ENCODE results near the gene TPRN.

The TPRN gene

GRCh38 chr9:137174722-137175293 is 25.7 kb downstream of the TPRN start:
- peaks cover 0 to 6% of the 10 kb centered on the region in 2 donors for H3K36me3 ChIP-seq (ENCODE audit: control insufficient read depth in 2 of 2, insufficient read depth in 2 of 2, low read length in 2 of 2)
- H3K4me1 ChIP-seq (ENCODE audit: control insufficient read depth, insufficient read depth, low read length), result peaks cover 3% of the 10 kb centered on the region
- H3K9me3 ChIP-seq (ENCODE audit: control insufficient read depth in 2 of 2, low read length in 2 of 2), result no peaks in the 10 kb centered on the region
- H3K27me3 ChIP-seq (ENCODE audit: control insufficient read depth in 1 of 2, insufficient read depth in 2 of 2, low read length in 2 of 2), result peaks cover 11 to 16% of the 10 kb centered on the region in 2 donors
- no peak overlapping the region for H3K27ac ChIP-seq (ENCODE audit: low read length)
- no peak overlapping the region for H3K4me3 ChIP-seq (ENCODE audit: low read length in 2 of 2)
- no peak overlapping the region for H3K9ac ChIP-seq (ENCODE audit: low read length in 2 of 2)

GRCh38 chr9:137173796-137174664 is 26.5 kb downstream of the TPRN start:
- Histone ChIP-seq H3K4me3 (ENCODE audit: low read length in 2 of 2) (no peak overlapping the region), H3K27me3 (ENCODE audit: control insufficient read depth in 1 of 2, insufficient read depth in 2 of 2, low read length in 2 of 2) (peaks cover 16 to 18% of the 10 kb centered on the region in 2 donors), H3K9ac (ENCODE audit: low read length in 2 of 2) (no peak overlapping the region), H3K4me1 (ENCODE audit: control insufficient read depth, insufficient read depth, low read length) (peaks cover 11% of the 10 kb centered on the region), H3K27ac (ENCODE audit: low read length) (no peak overlapping the region), H3K36me3 (ENCODE audit: control insufficient read depth in 2 of 2, insufficient read depth in 2 of 2, low read length in 2 of 2) (no peaks in the 10 kb centered on the region), H3K9me3 (ENCODE audit: control insufficient read depth in 2 of 2, low read length in 2 of 2) (no peaks in the 10 kb centered on the region)

GRCh38 chr9:137172901-137173795 is 27.4 kb downstream of the TPRN start:
- no peak overlapping the region for H3K4me3 ChIP-seq (ENCODE audit: low read length in 2 of 2)
- H3K4me1 ChIP-seq (ENCODE audit: control insufficient read depth, insufficient read depth, low read length), result peaks cover 19% of the 10 kb centered on the region
- no peak overlapping the region for H3K27ac ChIP-seq (ENCODE audit: low read length)
- no peaks in the 10 kb centered on the region for H3K9me3 ChIP-seq (ENCODE audit: control insufficient read depth in 2 of 2, low read length in 2 of 2)
- peaks cover 16 to 25% of the 10 kb centered on the region in 2 donors for H3K27me3 ChIP-seq (ENCODE audit: control insufficient read depth in 1 of 2, insufficient read depth in 2 of 2, low read length in 2 of 2)
- H3K9ac ChIP-seq (ENCODE audit: low read length in 2 of 2), result no peak overlapping the region
- no peaks in the 10 kb centered on the region for H3K36me3 ChIP-seq (ENCODE audit: control insufficient read depth in 2 of 2, insufficient read depth in 2 of 2, low read length in 2 of 2)

- Histone ChIP-seq H3K36me3 (ENCODE audit: control insufficient read depth in 2 of 2, insufficient read depth in 2 of 2, low read length in 2 of 2) (no peaks in the 10 kb centered on the region), H3K27ac (ENCODE audit: low read length) (no peak overlapping the region), H3K4me1 (ENCODE audit: control insufficient read depth, insufficient read depth, low read length) (peaks cover 26% of the 10 kb centered on the region), H3K9me3 (ENCODE audit: control insufficient read depth in 2 of 2, low read length in 2 of 2) (no peaks in the 10 kb centered on the region), H3K27me3 (ENCODE audit: control insufficient read depth in 1 of 2, insufficient read depth in 2 of 2, low read length in 2 of 2) (peaks cover 26 to 44% of the 10 kb centered on the region in 2 donors), H3K9ac (ENCODE audit: low read length in 2 of 2) (no peak overlapping the region), H3K4me3 (ENCODE audit: low read length in 2 of 2) (no peak overlapping the region)
These were observed 29.2 kb downstream of the TPRN start for GRCh38 chr9:137171149-137171900.

- H3K27me3 ChIP-seq (ENCODE audit: control insufficient read depth in 1 of 2, insufficient read depth in 2 of 2, low read length in 2 of 2), result peaks cover 33 to 51% of the 10 kb centered on the region in 2 donors
- H3K27ac ChIP-seq (ENCODE audit: low read length), result no peak overlapping the region
- no peak overlapping the region for H3K4me3 ChIP-seq (ENCODE audit: low read length in 2 of 2)
- H3K9me3 ChIP-seq (ENCODE audit: control insufficient read depth in 2 of 2, low read length in 2 of 2), result no peaks in the 10 kb centered on the region
- no peak overlapping the region for H3K9ac ChIP-seq (ENCODE audit: low read length in 2 of 2)
- H3K4me1 ChIP-seq (ENCODE audit: control insufficient read depth, insufficient read depth, low read length), result peaks cover 26% of the 10 kb centered on the region
- no peaks in the 10 kb centered on the region for H3K36me3 ChIP-seq (ENCODE audit: control insufficient read depth in 2 of 2, insufficient read depth in 2 of 2, low read length in 2 of 2)
These were observed 29.9 kb downstream of the TPRN start for GRCh38 chr9:137170486-137171148.

- Histone ChIP-seq H3K4me1 (ENCODE audit: control insufficient read depth, insufficient read depth, low read length) (peaks cover 26% of the 10 kb centered on the region), H3K9ac (ENCODE audit: low read length in 2 of 2) (no peak within 1 kb of the TSS), H3K4me3 (ENCODE audit: low read length in 2 of 2) (peak within 1 kb of the TSS; percentile 27 to 64), H3K27ac (ENCODE audit: low read length) (no peak within 1 kb of the TSS), H3K9me3 (ENCODE audit: control insufficient read depth in 2 of 2, low read length in 2 of 2) (no peaks in the 10 kb centered on the region), H3K27me3 (ENCODE audit: control insufficient read depth in 1 of 2, insufficient read depth in 2 of 2, low read length in 2 of 2) (peaks cover 39 to 57% of the 10 kb centered on the region in 2 donors), H3K36me3 (ENCODE audit: control insufficient read depth in 2 of 2, insufficient read depth in 2 of 2, low read length in 2 of 2) (no peaks in the 10 kb centered on the region)
These were observed 30.6 kb downstream of the TPRN start, which contains the start of gene LRRC26 for GRCh38 chr9:137169896-137170358. TSS of gene LRRC26 (minus strand) at chr9:137170051. CDS start at chr9:137169943, 108 bp downstream.

- peaks cover 26% of the 10 kb centered on the region for H3K4me1 ChIP-seq (ENCODE audit: control insufficient read depth, insufficient read depth, low read length)
- peak overlapping the region; percentile 27 to 64 for H3K4me3 ChIP-seq (ENCODE audit: low read length in 2 of 2)
- H3K27ac ChIP-seq (ENCODE audit: low read length), result no peak overlapping the region
These were observed 31.4 kb downstream of the TPRN start for GRCh38 chr9:137168904-137169856.

GRCh38 chr9:137168573-137168903 is 32.0 kb downstream of the TPRN start:
- Histone ChIP-seq H3K4me1 (ENCODE audit: control insufficient read depth, insufficient read depth, low read length) (peaks cover 26% of the 10 kb centered on the region), H3K9ac (ENCODE audit: low read length in 2 of 2) (no peak overlapping the region), H3K9me3 (ENCODE audit: control insufficient read depth in 2 of 2, low read length in 2 of 2) (no peaks in the 10 kb centered on the region), H3K4me3 (ENCODE audit: low read length in 2 of 2) (peak overlapping the region in 1 of 2 donors; percentile 64), H3K27ac (ENCODE audit: low read length) (no peak overlapping the region), H3K36me3 (ENCODE audit: control insufficient read depth in 2 of 2, insufficient read depth in 2 of 2, low read length in 2 of 2) (no peaks in the 10 kb centered on the region), H3K27me3 (ENCODE audit: control insufficient read depth in 1 of 2, insufficient read depth in 2 of 2, low read length in 2 of 2) (peaks cover 50 to 71% of the 10 kb centered on the region in 2 donors)

More at GRCh38 chr9:137168904-137169856, 31.4 kb downstream of the TPRN start:
- Histone ChIP-seq H3K9me3 (ENCODE audit: control insufficient read depth in 2 of 2, low read length in 2 of 2) (no peaks in the 10 kb centered on the region), H3K27me3 (ENCODE audit: control insufficient read depth in 1 of 2, insufficient read depth in 2 of 2, low read length in 2 of 2) (peaks cover 46 to 65% of the 10 kb centered on the region in 2 donors), H3K36me3 (ENCODE audit: control insufficient read depth in 2 of 2, insufficient read depth in 2 of 2, low read length in 2 of 2) (no peaks in the 10 kb centered on the region), H3K9ac (ENCODE audit: low read length in 2 of 2) (no peak overlapping the region)

All from stomach smooth muscle (tissue), 2 donors.